Measurements from ENCODE around the gene RSPH3. TPM values are rescaled to one million over a fixed set of nuclear protein-coding genes. Genes with fewer than 3 reads are reported as not detected.

The RSPH3 gene
- total and polyA plus RNA-seq, 10 of the 15 experiments (the other 5 are each of a cell fraction or from before 2014, with no cell fraction given), result 0.40 to 3.5 (median 1.4) TPM

DNA sequence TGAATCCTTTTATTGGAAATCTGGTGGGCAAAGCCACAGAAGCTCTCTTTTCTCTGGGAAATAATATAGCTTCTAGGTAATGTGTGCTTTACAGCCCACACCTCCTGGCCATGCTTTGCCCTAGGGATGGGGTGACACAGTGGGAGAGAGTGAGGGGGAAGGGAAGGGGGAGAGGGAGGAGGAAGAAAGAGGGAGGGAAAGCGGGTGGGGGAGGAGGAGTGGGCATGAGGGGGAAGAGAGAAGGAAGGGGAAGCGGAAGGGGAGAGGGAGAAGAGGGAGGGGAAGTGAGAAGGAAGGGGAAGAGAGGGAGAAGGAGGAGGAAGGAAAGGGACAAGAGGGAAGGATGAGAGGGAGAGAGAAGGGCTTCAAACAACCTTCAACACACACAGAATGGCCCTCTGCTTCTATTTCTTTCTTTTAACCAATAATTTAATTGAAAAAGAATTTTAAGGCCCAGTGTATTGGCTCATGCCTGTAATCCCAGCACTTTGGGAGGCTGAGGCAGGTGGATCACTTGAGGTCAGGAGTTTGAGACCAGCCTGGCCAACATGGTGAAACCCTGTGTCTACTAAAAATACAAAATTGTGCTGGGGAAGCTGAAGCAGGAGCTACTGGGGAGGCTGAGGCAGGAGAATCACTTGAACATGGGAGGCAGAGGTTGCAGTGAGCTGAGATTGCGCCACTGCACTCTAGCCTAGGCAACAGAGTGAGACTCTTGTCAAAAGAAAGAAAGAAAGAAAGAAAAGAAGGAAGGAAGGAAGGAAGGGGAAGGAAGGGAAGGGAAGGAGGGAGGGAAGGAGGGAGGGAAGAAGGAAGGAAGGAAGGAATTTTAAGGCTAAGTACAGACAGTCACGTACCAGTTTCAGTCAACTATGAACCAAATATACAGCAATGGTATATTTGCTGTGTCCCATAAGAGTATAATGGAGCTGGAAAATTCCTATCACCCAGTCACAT lies 75.2 kb downstream of the RSPH3 start (continued):
- TF ChIP-seq, protein P1, sequence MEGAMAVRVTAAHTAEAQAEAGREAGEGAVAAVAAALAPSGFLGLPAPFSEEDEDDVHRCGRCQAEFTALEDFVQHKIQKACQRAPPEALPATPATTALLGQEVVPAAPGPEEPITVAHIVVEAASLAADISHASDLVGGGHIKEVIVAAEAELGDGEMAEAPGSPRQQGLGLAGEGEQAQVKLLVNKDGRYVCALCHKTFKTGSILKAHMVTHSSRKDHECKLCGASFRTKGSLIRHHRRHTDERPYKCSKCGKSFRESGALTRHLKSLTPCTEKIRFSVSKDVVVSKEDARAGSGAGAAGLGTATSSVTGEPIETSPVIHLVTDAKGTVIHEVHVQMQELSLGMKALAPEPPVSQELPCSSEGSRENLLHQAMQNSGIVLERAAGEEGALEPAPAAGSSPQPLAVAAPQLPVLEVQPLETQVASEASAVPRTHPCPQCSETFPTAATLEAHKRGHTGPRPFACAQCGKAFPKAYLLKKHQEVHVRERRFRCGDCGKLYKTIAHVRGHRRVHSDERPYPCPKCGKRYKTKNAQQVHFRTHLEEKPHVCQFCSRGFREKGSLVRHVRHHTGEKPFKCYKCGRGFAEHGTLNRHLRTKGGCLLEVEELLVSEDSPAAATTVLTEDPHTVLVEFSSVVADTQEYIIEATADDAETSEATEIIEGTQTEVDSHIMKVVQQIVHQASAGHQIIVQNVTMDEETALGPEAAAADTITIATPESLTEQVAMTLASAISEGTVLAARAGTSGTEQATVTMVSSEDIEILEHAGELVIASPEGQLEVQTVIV (IDR thresholded peaks at IDR 0.05; ENCODE audit: borderline replicate concordance, partially characterized antibody), result no peak
- TF ChIP-seq, protein P2, sequence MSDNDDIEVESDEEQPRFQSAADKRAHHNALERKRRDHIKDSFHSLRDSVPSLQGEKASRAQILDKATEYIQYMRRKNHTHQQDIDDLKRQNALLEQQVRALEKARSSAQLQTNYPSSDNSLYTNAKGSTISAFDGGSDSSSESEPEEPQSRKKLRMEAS (IDR thresholded peaks at IDR 0.05; ENCODE audit: low read depth, low read length), result no peak

DNA sequence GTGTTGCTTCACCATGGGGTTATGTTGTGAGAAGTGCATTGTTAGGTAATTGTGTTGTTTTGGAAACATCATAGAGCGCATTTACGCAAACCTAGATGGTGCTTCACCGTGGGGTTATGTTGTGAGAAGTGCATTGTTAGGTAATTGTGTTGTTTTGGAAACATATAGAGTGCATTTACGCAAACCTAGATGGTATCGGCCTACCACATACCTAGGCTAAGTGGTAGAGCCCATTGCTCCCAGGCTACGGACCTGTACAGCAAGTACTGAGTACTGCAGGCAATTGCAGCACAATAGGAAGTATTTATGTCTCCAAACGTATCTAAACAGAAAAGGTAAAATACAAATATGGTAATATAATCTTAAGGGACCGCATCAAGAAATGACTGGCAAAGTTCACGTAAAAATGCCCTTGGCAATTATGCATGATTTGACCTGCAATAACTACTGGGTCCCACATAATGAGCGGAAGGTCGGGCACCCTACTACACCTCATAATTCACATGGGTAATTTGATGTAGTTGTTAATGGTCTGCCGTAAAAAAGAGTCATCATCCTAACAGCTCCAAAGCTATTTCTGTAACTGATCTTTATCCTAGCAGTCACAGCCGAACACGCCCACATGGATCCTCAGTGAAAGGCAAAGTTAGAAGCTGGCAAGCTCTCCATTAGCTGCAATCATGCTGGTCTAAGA lies 76.0 kb downstream of the RSPH3 start:
- Histone ChIP-seq H3K9me3 (replicated peaks; ENCODE audit: control insufficient read depth, insufficient read depth, low read length) (no peaks in the 10 kb centered on the region), H3K4me3 (no peak overlapping the region), H3K27me3 (replicated peaks in 1 of 2; ENCODE audit: control insufficient read depth in 2 of 2, insufficient read depth in 2 of 2, low read length in 1 of 2) (no peaks in the 10 kb centered on the region), H3K9ac (ENCODE audit: control insufficient read depth, insufficient read depth, low read length) (no peak overlapping the region), H4K20me1 (ENCODE audit: control insufficient read depth, insufficient read depth) (no peaks in the 10 kb centered on the region), H3K4me2 (ENCODE audit: control insufficient read depth, insufficient read depth) (no peak overlapping the region), H3K36me3 (ENCODE audit: control insufficient read depth in 2 of 2, insufficient read depth in 2 of 2, low read length in 1 of 2) (no peaks in the 10 kb centered on the region), H2AFZ (ENCODE audit: control insufficient read depth, low read depth, low read length) (no peak overlapping the region), H3K27ac (ENCODE audit: control insufficient read depth, insufficient read depth) (no peak overlapping the region), H3K4me1 (ENCODE audit: control insufficient read depth, insufficient read depth, low read length) (no peaks in the 10 kb centered on the region), H3K79me2 (ENCODE audit: control insufficient read depth, insufficient read depth, low read length) (no peaks in the 10 kb centered on the region)
- intact Hi-C loops (cut with micrococcal nuclease; ENCODE audit: unreplicated experiment), result no loop called here
- ChIA-PET CTCF (no interaction called here), SMC1A (ENCODE audit: uncharacterized antibody, unreplicated experiment) (interaction anchor here (1.1 to 1.6 kb wide), 2 partner anchors 15 to 116 kb away, joined by 3 read pairs; no protein-coding TSS in a partner anchor), RAD21 (ENCODE audit: unreplicated experiment) (interaction anchor here (2.0 kb wide), 1 partner anchor 12 kb away, joined by 5 read pairs; no protein-coding TSS in a partner anchor), POLR2A (interaction anchor here (0.7 kb wide), 1 partner anchor 11 kb away, joined by 4 read pairs; no protein-coding TSS in a partner anchor)
- in situ Hi-C loops (cut with MboI), result no loop called here
- BruUV-seq (replicated peaks), result no TSS peak
- ATAC-seq (no peak), DNase-seq (ENCODE audit: low read depth, low spot score) (no peak), FAIRE-seq (no peak)
- TF ChIP-seq SUZ12 (IDR thresholded peaks at IDR 0.05; ENCODE audit: unreplicated experiment), result no peak
- TF ChIP-seq LARP7 (IDR thresholded peaks at IDR 0.05), result no peak
- TF ChIP-seq EP300 (IDR thresholded peaks at IDR 0.05; ENCODE audit: borderline replicate concordance in 1 of 2, control insufficient read depth in 1 of 2, low read depth in 2 of 2, low read length in 2 of 2), result no peak
- WGBS (ENCODE audit: insufficient coverage, insufficient replicate concordance, low lambda C conversion rate, missing lambda C conversion rate), result 83% methylated on average over 14 of the region's 14 CpGs

Small RNA genes within 50 kb of the gene (small RNA-seq; reads per million reads assigned to genes)
- gene RNU6-293P, result not detected

Other genes with a start within 250 kb of the RSPH3 start
- 189 and 200 TPM in 2 replicates for gene EZR, start 180.8 kb downstream of the RSPH3 start, total RNA-seq (2014; rRNA removed)
- 155 and 160 TPM in 2 replicates for gene EZR, start 180.8 kb downstream of the RSPH3 start, total RNA-seq (2014; rRNA removed; fragmentation: Illumina TruSeq; extraction: Trizol)
- gene EZR, start 180.8 kb downstream of the RSPH3 start, total RNA-seq (2021), result 248 and 249 TPM in 2 replicates
- gene EZR, start 180.8 kb downstream of the RSPH3 start, polyA plus RNA-seq (2011; rRNA removed), result 93.4 and 128 TPM in 2 replicates
- 141 and 160 TPM in 2 replicates for gene EZR, start 180.8 kb downstream of the RSPH3 start, polyA plus RNA-seq (2014; fragmentation: Illumina TruSeq; extraction: Trizol)
- gene EZR, start 180.8 kb downstream of the RSPH3 start, polyA plus RNA-seq (2014; fragmentation: Nextera tagmentation; extraction: Ambion mirVana), result 10 to 100 TPM; 79.1 to 98.6 TPM
- gene EZR, start 180.8 kb downstream of the RSPH3 start, polyA plus RNA-seq (2014; rRNA removed), result 162 and 171 TPM in 2 replicates
- 100 to 1,000 TPM; 277 to 282 TPM for gene EZR, start 180.8 kb downstream of the RSPH3 start, polyA plus RNA-seq (2016; fragmentation: Nextera tagmentation; extraction: Ambion mirVana)
- 27.4 and 30.8 TPM in 2 replicates for gene TAGAP, start 44.8 kb upstream of the RSPH3 start, total RNA-seq (2014; rRNA removed)
- 22.7 and 25.2 TPM in 2 replicates for gene TAGAP, start 44.8 kb upstream of the RSPH3 start, total RNA-seq (2014; rRNA removed; fragmentation: Illumina TruSeq; extraction: Trizol)
- gene TAGAP, start 44.8 kb upstream of the RSPH3 start, total RNA-seq (2021), result 27.2 and 28.8 TPM in 2 replicates
- gene TAGAP, start 44.8 kb upstream of the RSPH3 start, polyA plus RNA-seq (2011; rRNA removed), result 12.8 and 15.1 TPM in 2 replicates
- gene TAGAP, start 44.8 kb upstream of the RSPH3 start, polyA plus RNA-seq (2014; fragmentation: Illumina TruSeq; extraction: Trizol), result 25.5 and 36.9 TPM in 2 replicates
- 1 to 10 TPM; 5.3 to 5.4 TPM for gene TAGAP, start 44.8 kb upstream of the RSPH3 start, polyA plus RNA-seq (2014; fragmentation: Nextera tagmentation; extraction: Ambion mirVana)
- 20.0 and 23.1 TPM in 2 replicates for gene TAGAP, start 44.8 kb upstream of the RSPH3 start, polyA plus RNA-seq (2014; rRNA removed)
- gene TAGAP, start 44.8 kb upstream of the RSPH3 start, polyA plus RNA-seq (2016; fragmentation: Nextera tagmentation; extraction: Ambion mirVana), result 10 to 100 TPM in 1 of 2 experiments, 1 to 10 TPM in 1; 9.5 to 11.2 TPM
- not detected in 2 replicates for gene FNDC1, start 169.2 kb upstream of the RSPH3 start, total RNA-seq (2014; rRNA removed)
- not detected in 2 replicates for gene FNDC1, start 169.2 kb upstream of the RSPH3 start, total RNA-seq (2014; rRNA removed; fragmentation: Illumina TruSeq; extraction: Trizol)
- gene FNDC1, start 169.2 kb upstream of the RSPH3 start, total RNA-seq (2021), result not detected in 2 replicates
- not detected in 2 replicates for gene FNDC1, start 169.2 kb upstream of the RSPH3 start, polyA plus RNA-seq (2011; rRNA removed)
- not detected in 2 replicates for gene FNDC1, start 169.2 kb upstream of the RSPH3 start, polyA plus RNA-seq (2014; fragmentation: Illumina TruSeq; extraction: Trizol)
- gene FNDC1, start 169.2 kb upstream of the RSPH3 start, polyA plus RNA-seq (2014; fragmentation: Nextera tagmentation; extraction: Ambion mirVana), result not detected
- not detected in 2 replicates for gene FNDC1, start 169.2 kb upstream of the RSPH3 start, polyA plus RNA-seq (2014; rRNA removed)
- gene FNDC1, start 169.2 kb upstream of the RSPH3 start, polyA plus RNA-seq (2016; fragmentation: Nextera tagmentation; extraction: Ambion mirVana), result not detected

Data from GM12878 (cell line).